Measurements from ENCODE around the gene DNMT3L.
"Not testable (repeated sequence)": the region's sequence is repeated elsewhere in the genome, so short reads cannot be mapped to it uniquely, and the experiment has no call there.

GRCh38 chr21:44202590-44203299 lies 59.0 kb downstream of the DNMT3L start:
- TF ChIP-seq CTCF, POLR2A, EP300 (IDR thresholded peaks at IDR 0.05): not testable (repeated sequence)
